HepG2 (cell line): ENCODE results near the gene ZIM2. TPM values are rescaled to one million over a fixed set of nuclear protein-coding genes. Genes with fewer than 3 reads are reported as not detected.

Source experiments
- FIP1L1 ChIP-seq: fragments of 200-400 bp; formaldehyde crosslinking; IDR thresholded peaks from 2 replicates; pipeline ENCODE4 v1.6.1; 2018; ENCODE audit warnings: low read depth, mild to moderate bottlenecking, low read length, moderate library complexity, borderline replicate concordance; ENCODE audit not compliant: insufficient read depth
- FOXC1 ChIP-seq: sonication (generic); formaldehyde crosslinking; IDR thresholded peaks from 2 replicates; pipeline ENCODE4 v1.8.0; 2022; ENCODE audit warnings: mild to moderate bottlenecking, missing genetic modification reagents, borderline replicate concordance
- FOXO4 ChIP-seq: sonication (generic); formaldehyde crosslinking; conservative IDR thresholded peaks from 2 replicates; pipeline ENCODE4 v1.8.1; 2023; ENCODE audit warnings: missing genetic modification reagents
- HDAC1 ChIP-seq: sonication (generic); formaldehyde crosslinking; IDR thresholded peaks from 2 replicates; pipeline ENCODE4 v1.5.1; 2020; ENCODE audit warnings: mild to moderate bottlenecking, missing genetic modification reagents
- HIC2 ChIP-seq: sonication (generic); formaldehyde crosslinking; IDR thresholded peaks from 2 replicates; pipeline ENCODE4 v1.9.0; 2022; ENCODE audit warnings: low read depth, missing genetic modification reagents
- HNF4G ChIP-seq, 2 experiments: sonication (generic) in 1 of 2; formaldehyde crosslinking in 1 of 2; IDR thresholded peaks; 2 replicates each; pipeline versions ENCODE4 v1.4.0 to v1.6.1; 2011 to 2020; ENCODE audit warnings: borderline replicate concordance in 2 of 2, low read depth in 2 of 2, mild to moderate bottlenecking in 2 of 2, low read length in 1 of 2, missing genetic modification reagents in 1 of 2, moderate library complexity in 1 of 2
- KDM6A ChIP-seq: IDR thresholded peaks from 2 replicates; pipeline ENCODE4 v1.6.1; 2016; ENCODE audit warnings: low read depth
- MED8 ChIP-seq: sonication (generic); formaldehyde crosslinking; IDR thresholded peaks from 2 replicates; pipeline ENCODE4 v1.8.1; 2023; ENCODE audit warnings: mild to moderate bottlenecking, missing genetic modification reagents; ENCODE audit not compliant: insufficient replicate concordance
- MTA1 ChIP-seq: sonication (generic); formaldehyde crosslinking; IDR thresholded peaks from 2 replicates; pipeline ENCODE4 v1.4.0; 2020; ENCODE audit warnings: missing genetic modification reagents, mild to moderate bottlenecking, borderline replicate concordance
- NCOR1 ChIP-seq: fragments of 200-600 bp; sonication (generic); IDR thresholded peaks from 2 replicates; pipeline ENCODE4 v1.7.0; 2017; ENCODE audit warnings: antibody characterized with exemption, low read length, borderline replicate concordance
- POLR2A ChIP-seq, 2 experiments: IDR thresholded peaks; 2 replicates each; pipeline ENCODE4 v1.6.1; 2011; ENCODE audit warnings: low read depth in 2 of 2, low read length in 2 of 2, mild to moderate bottlenecking in 1 of 2, moderate library complexity in 1 of 2; ENCODE audit not compliant: insufficient read depth in 1 of 2
- POLR2AphosphoS5 ChIP-seq: IDR thresholded peaks from 2 replicates; pipeline ENCODE4 v1.6.1; 2012; ENCODE audit warnings: low read depth, low read length
- RBM22 ChIP-seq: fragments of 200-400 bp; formaldehyde crosslinking; optimal IDR thresholded peaks from 2 replicates; pipeline ENCODE3; 2017; ENCODE audit warnings: mild to moderate bottlenecking, low read length, moderate library complexity
- SMARCE1 ChIP-seq: fragments of 450-650 bp; IDR thresholded peaks from 2 replicates; pipeline ENCODE4 v1.6.1; 2017; ENCODE audit warnings: borderline replicate concordance
- ZC3H13 ChIP-seq: sonication (generic); formaldehyde crosslinking; IDR thresholded peaks from 2 replicates; pipeline ENCODE4 v1.8.1; 2023; ENCODE audit warnings: mild to moderate bottlenecking, missing genetic modification reagents, moderate library complexity
- ZNF337 ChIP-seq: sonication (generic); formaldehyde crosslinking; IDR thresholded peaks from 2 replicates; pipeline ENCODE4 v1.5.1; 2020; ENCODE audit warnings: missing genetic modification reagents, low read depth, mild to moderate bottlenecking, borderline replicate concordance
- ZNF33B ChIP-seq: sonication (generic); formaldehyde crosslinking; IDR thresholded peaks from 2 replicates; pipeline ENCODE4 v1.5.1; 2020; ENCODE audit warnings: mild to moderate bottlenecking, missing genetic modification reagents
- ZNF383 ChIP-seq: sonication (generic); formaldehyde crosslinking; IDR thresholded peaks from 2 replicates; pipeline ENCODE4 v1.4.0; 2020; ENCODE audit warnings: missing genetic modification reagents, mild to moderate bottlenecking, borderline replicate concordance
- ZNF510 ChIP-seq: sonication (generic); formaldehyde crosslinking; IDR thresholded peaks from 2 replicates; pipeline ENCODE4 v1.4.0; 2020; ENCODE audit warnings: low read depth, mild to moderate bottlenecking, missing genetic modification reagents
- ZNF530 ChIP-seq: sonication (generic); formaldehyde crosslinking; IDR thresholded peaks from 2 replicates; pipeline ENCODE4 v1.5.0; 2020; ENCODE audit warnings: low read depth, mild to moderate bottlenecking, missing genetic modification reagents
- ZNF589 ChIP-seq: sonication (generic); formaldehyde crosslinking; conservative IDR thresholded peaks from 2 replicates; pipeline ENCODE4 v1.8.0; 2022; ENCODE audit warnings: mild to moderate bottlenecking, moderate library complexity, missing genetic modification reagents
- ZSCAN21 ChIP-seq: sonication (generic); formaldehyde crosslinking; IDR thresholded peaks from 2 replicates; pipeline ENCODE4 v1.8.0; 2022; ENCODE audit warnings: mild to moderate bottlenecking, missing genetic modification reagents, moderate library complexity, borderline replicate concordance
- polyA plus RNA-seq, 8 experiments: library from polyadenylated mRNA; depleted of rRNA in 3 of 8; stranded (reverse) in 7 of 8; unstranded in 1 of 8; fragments of >200 nt; fragmentation: Illumina TruSeq in 4 of 8; extraction: Trizol in 4 of 8; gene quantifications; 2 replicates each; pipeline versions ENCODE4 v1.2.1 to v1.2.3, GENCODE V29; 2011 to 2016; ENCODE audit warnings: low read depth in 4 of 8, missing spikeins in 1 of 8, mixed read lengths in 1 of 8; ENCODE audit not compliant: insufficient read depth in 1 of 8
- total RNA-seq, 5 experiments: library from RNA; depleted of rRNA; stranded (reverse); fragments of >200 nt; fragmentation: Illumina TruSeq; extraction: Trizol; gene quantifications; 2 replicates each; pipeline ENCODE4 v1.2.3, GENCODE V29; 2016; ENCODE audit warnings: low read depth in 1 of 5
- TF ChIP-seq, protein P1 (sequence below): IDR thresholded peaks from 2 replicates; pipeline ENCODE4 v1.6.1; 2016; ENCODE audit warnings: mild to moderate bottlenecking
- TF ChIP-seq, protein P2 (sequence below): sonication (generic); formaldehyde crosslinking; IDR thresholded peaks from 2 replicates; pipeline ENCODE4 v1.8.1; 2023; ENCODE audit warnings: missing genetic modification reagents, inconsistent platforms, borderline replicate concordance

ZIM2 gene
- total and polyA plus RNA-seq, 2 of the 13 experiments (the other 11 are each of a cell fraction or from before 2014, with no cell fraction given): 7.2 to 10.3 TPM

- TF ChIP-seq, protein P1, sequence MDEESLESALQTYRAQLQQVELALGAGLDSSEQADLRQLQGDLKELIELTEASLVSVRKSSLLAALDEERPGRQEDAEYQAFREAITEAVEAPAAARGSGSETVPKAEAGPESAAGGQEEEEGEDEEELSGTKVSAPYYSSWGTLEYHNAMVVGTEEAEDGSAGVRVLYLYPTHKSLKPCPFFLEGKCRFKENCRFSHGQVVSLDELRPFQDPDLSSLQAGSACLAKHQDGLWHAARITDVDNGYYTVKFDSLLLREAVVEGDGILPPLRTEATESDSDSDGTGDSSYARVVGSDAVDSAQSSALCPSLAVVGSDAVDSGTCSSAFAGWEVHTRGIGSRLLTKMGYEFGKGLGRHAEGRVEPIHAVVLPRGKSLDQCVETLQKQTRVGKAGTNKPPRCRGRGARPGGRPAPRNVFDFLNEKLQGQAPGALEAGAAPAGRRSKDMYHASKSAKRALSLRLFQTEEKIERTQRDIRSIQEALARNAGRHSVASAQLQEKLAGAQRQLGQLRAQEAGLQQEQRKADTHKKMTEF: no peak
- TF ChIP-seq MTA1 (CRISPR knock-in tag): no peak
- no peak for TF ChIP-seq SMARCE1
- TF ChIP-seq ZNF337: 0 out of 2 replicates have a peak, but pooled peaks have one; percentile 2
- 0 out of 2 replicates have a peak, but pooled peaks have one; percentile 9 for TF ChIP-seq FOXC1 (CRISPR knock-in tag)
- TF ChIP-seq ZNF383: no peak
- no peak for TF ChIP-seq ZNF33B (CRISPR knock-in tag)
- peak in 1 of 2 experiments; percentile 45; a peak in 1 of 4 replicates for TF ChIP-seq POLR2A (IDR thresholded peaks at IDR 0.05; ENCODE audit: insufficient read depth in 1 of 2, low read depth in 2 of 2, low read length in 2 of 2)
- TF ChIP-seq, protein P2, sequence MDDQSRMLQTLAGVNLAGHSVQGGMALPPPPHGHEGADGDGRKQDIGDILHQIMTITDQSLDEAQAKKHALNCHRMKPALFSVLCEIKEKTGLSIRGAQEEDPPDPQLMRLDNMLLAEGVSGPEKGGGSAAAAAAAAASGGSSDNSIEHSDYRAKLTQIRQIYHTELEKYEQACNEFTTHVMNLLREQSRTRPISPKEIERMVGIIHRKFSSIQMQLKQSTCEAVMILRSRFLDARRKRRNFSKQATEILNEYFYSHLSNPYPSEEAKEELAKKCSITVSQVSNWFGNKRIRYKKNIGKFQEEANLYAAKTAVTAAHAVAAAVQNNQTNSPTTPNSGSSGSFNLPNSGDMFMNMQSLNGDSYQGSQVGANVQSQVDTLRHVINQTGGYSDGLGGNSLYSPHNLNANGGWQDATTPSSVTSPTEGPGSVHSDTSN (CRISPR knock-in tag): no peak
- TF ChIP-seq ZNF589 (CRISPR knock-in tag): no peak
- TF ChIP-seq ZSCAN21: no peak
- peak; percentile 9 for TF ChIP-seq POLR2AphosphoS5
- no peak for TF ChIP-seq ZNF510 (CRISPR knock-in tag)
- TF ChIP-seq MED8 (CRISPR knock-in tag): no peak
- TF ChIP-seq ZNF530: no peak
- no peak for TF ChIP-seq KDM6A
- TF ChIP-seq FIP1L1: no peak
- TF ChIP-seq RBM22: peak; percentile 76
- no peak for TF ChIP-seq HIC2
- TF ChIP-seq HNF4G (IDR thresholded peaks at IDR 0.05; ENCODE audit: borderline replicate concordance, low read depth, low read length): no peak
- TF ChIP-seq HNF4G (CRISPR knock-in tag; IDR thresholded peaks at IDR 0.05; ENCODE audit: borderline replicate concordance, low read depth): no peak
- no peak for TF ChIP-seq HDAC1
- no peak for TF ChIP-seq NCOR1
- no peak for TF ChIP-seq FOXO4 (CRISPR knock-in tag)
- TF ChIP-seq ZC3H13: no peak
Observed at GRCh38 chr19:56834564-56835375, 5.8 kb downstream of the ZIM2 start (continued).
